ENCODE results near the gene SLC9A8.

DNA sequence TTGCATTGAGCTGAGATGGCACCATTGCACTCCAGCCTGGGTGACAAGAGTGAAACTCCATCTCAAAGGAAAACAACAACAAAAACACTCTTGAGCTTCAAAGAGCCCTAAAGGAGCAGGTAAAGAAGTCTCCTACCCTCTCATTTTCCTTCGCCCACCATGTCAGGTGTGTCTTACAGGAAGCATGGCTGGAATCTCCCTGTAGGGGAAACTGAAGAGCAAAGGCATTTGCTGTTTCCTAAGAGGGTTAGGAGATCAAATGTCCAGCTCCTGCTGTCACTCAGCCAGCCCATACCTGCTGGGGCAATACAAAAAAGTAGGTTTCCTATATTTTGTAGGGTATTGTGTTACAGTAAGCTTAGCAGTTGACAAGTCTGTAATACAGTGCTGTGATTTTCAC is 59.4 kb downstream of the SLC9A8 start:
- TF ChIP-seq, protein P1, sequence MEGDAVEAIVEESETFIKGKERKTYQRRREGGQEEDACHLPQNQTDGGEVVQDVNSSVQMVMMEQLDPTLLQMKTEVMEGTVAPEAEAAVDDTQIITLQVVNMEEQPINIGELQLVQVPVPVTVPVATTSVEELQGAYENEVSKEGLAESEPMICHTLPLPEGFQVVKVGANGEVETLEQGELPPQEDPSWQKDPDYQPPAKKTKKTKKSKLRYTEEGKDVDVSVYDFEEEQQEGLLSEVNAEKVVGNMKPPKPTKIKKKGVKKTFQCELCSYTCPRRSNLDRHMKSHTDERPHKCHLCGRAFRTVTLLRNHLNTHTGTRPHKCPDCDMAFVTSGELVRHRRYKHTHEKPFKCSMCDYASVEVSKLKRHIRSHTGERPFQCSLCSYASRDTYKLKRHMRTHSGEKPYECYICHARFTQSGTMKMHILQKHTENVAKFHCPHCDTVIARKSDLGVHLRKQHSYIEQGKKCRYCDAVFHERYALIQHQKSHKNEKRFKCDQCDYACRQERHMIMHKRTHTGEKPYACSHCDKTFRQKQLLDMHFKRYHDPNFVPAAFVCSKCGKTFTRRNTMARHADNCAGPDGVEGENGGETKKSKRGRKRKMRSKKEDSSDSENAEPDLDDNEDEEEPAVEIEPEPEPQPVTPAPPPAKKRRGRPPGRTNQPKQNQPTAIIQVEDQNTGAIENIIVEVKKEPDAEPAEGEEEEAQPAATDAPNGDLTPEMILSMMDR (IDR thresholded peaks at IDR 0.05), result no peak
- no peak for TF ChIP-seq ZFX (IDR thresholded peaks at IDR 0.05; ENCODE audit: borderline replicate concordance)
